K562 (cell line): ENCODE data around the gene RNF168. TPM values are rescaled to one million over a fixed set of nuclear protein-coding genes. Genes with fewer than 3 reads are reported as not detected.
A peak's percentile ranks its signal among the peaks of the same experiment; 100 is the strongest.

ENCODE experiments used
- ATAC-seq: fragments of 200-7000 bp; cut with Tn5 transposase; 3 replicates; pipeline ENCODE4 v1.9.1; 2020; ENCODE audit warnings: moderate library complexity
- BruUV-seq: library from RNA; stranded (reverse); fragments of 400-500 nt; replicated peaks from 2 replicates; lab custom pipeline; 2021; lab: Mats Ljungman, UMichigan
- CTCF ChIA-PET: fragments of 300-600 bp; formaldehyde crosslinking; extraction: SDS; loops from one replicate; lab custom pipeline; 2021; ENCODE audit warnings: low intra/inter-chr PET ratio; lab: Yijun Ruan, JAX
- POLR2A ChIA-PET: fragments of 300-600, 350-650 bp; sonication (Branson Sonifier 250); formaldehyde crosslinking; extraction: SDS; loops from one replicate; lab custom pipeline; 2021; ENCODE audit warnings: antibody characterized with exemption, inconsistent platforms; lab: Yijun Ruan, JAX
- DNase-seq, 4 experiments: peaks; one replicate each; pipeline versions ENCODE4 v3.0.0 to v3.0.0-alpha.2; 2011 to 2018; ENCODE audit warnings: low spot score in 3 of 4, mixed read lengths in 3 of 4; ENCODE audit errors: extremely low read depth in 1 of 4
- FAIRE-seq: peaks from 2 replicates; lab custom pipeline; 2011; peaks lifted over from hg19 to GRCh38; lab: Jason Lieb, UNC
- H2AFZ ChIP-seq: 2 replicates; pipeline ENCODE4 v1.6.0; 2011; ENCODE audit warnings: low read depth, low read length, control low read depth, inconsistent platforms
- H3K27ac ChIP-seq: fragments of 200-600 bp; 3 replicates; pipeline ENCODE4 v1.8.0; 2011; ENCODE audit warnings: low read depth, mild to moderate bottlenecking, control low read depth, inconsistent platforms, low read length, moderate library complexity, mixed read lengths; ENCODE audit errors: extremely low read depth
- H3K27me3 ChIP-seq, 2 experiments: fragments of 300-600 bp in 1 of 2; 2 replicates in 1 of 2; 3 replicates in 1 of 2; pipeline versions ENCODE4 v1.6.0 to v1.8.0; 2011; ENCODE audit warnings: inconsistent platforms in 2 of 2, low read length in 2 of 2, mild to moderate bottlenecking in 1 of 2, mixed read lengths in 1 of 2, moderate library complexity in 1 of 2; ENCODE audit not compliant: control insufficient read depth in 2 of 2, insufficient read depth in 2 of 2
- H3K36me3 ChIP-seq: fragments of 300-600 bp; 3 replicates; pipeline ENCODE4 v1.8.0; 2011; ENCODE audit warnings: mild to moderate bottlenecking, low read length, inconsistent platforms; ENCODE audit not compliant: control insufficient read depth, insufficient read depth
- H3K4me1 ChIP-seq, 2 experiments: fragments of 200-600 bp in 1 of 2; replicated peaks in 1 of 2; 2 replicates in 1 of 2; 3 replicates in 1 of 2; pipeline versions ENCODE4 v1.5.1 to v1.8.0; 2011; ENCODE audit warnings: inconsistent platforms in 2 of 2, low read length in 2 of 2, mild to moderate bottlenecking in 1 of 2, mixed read lengths in 1 of 2, moderate library complexity in 1 of 2; ENCODE audit not compliant: control insufficient read depth in 2 of 2, insufficient read depth in 2 of 2
- H3K4me2 ChIP-seq: 2 replicates; pipeline ENCODE4 v1.6.1; 2011; ENCODE audit warnings: low read length, control low read depth, inconsistent platforms, mixed read lengths; ENCODE audit not compliant: insufficient read depth
- H3K4me3 ChIP-seq: fragments of 200-600 bp; sonication (generic), shearing (Covaris generic); 2 replicates; pipeline ENCODE4 v1.5.1; 2016; ENCODE audit warnings: control low read depth, inconsistent platforms
- H3K79me2 ChIP-seq: fragments of 200-600 bp; 3 replicates; pipeline ENCODE4 v1.8.0; 2011; ENCODE audit warnings: low read length, inconsistent platforms; ENCODE audit not compliant: control insufficient read depth, insufficient read depth
- H3K9ac ChIP-seq, 2 experiments: 2 replicates each; pipeline versions ENCODE4 v1.6.0 to v1.6.1; 2011; ENCODE audit warnings: low read depth in 2 of 2, low read length in 2 of 2, control low read depth in 1 of 2, inconsistent platforms in 1 of 2, mild to moderate bottlenecking in 1 of 2, mixed read lengths in 1 of 2; ENCODE audit not compliant: insufficient read depth in 1 of 2
- H3K9me1 ChIP-seq: one replicate; pipeline ENCODE4 v1.6.0; 2011; ENCODE audit warnings: inconsistent platforms, mild to moderate bottlenecking, low read length, moderate library complexity; ENCODE audit not compliant: control insufficient read depth, insufficient read depth
- H3K9me3 ChIP-seq: replicated peaks from 2 replicates; pipeline ENCODE4 v1.5.1; 2011; ENCODE audit warnings: low read depth, low read length, inconsistent platforms; ENCODE audit not compliant: control insufficient read depth, insufficient read depth
- H4K20me1 ChIP-seq: replicated peaks from 2 replicates; pipeline ENCODE4 v1.6.1; 2011; ENCODE audit warnings: low read length, inconsistent platforms, mixed read lengths; ENCODE audit not compliant: control insufficient read depth, insufficient read depth
- ATF1 ChIP-seq, 2 experiments: fragments of 450-650 bp in 1 of 2; IDR thresholded peaks; 2 replicates each; pipeline ENCODE4 v1.6.1; 2016; ENCODE audit warnings: missing compliant biosample characterization in 1 of 2, missing genetic modification characterization in 1 of 2
- ATF7 ChIP-seq: fragments of 450-650 bp; IDR thresholded peaks from 2 replicates; pipeline ENCODE4 v1.7.1; 2014; ENCODE audit warnings: mild to moderate bottlenecking, moderate library complexity
- FOXA1 ChIP-seq: fragments of 450-650 bp; IDR thresholded peaks from 2 replicates; pipeline ENCODE4 v1.6.1; 2016; ENCODE audit warnings: mild to moderate bottlenecking, borderline replicate concordance
- FOXP1 ChIP-seq: sonication (generic); formaldehyde crosslinking; IDR thresholded peaks from 2 replicates; pipeline ENCODE4 v1.8.0; 2022; ENCODE audit warnings: mild to moderate bottlenecking, missing genetic modification reagents
- GABPA ChIP-seq: fragments of 200-800 bp; sonication (Bioruptor generic); conservative IDR thresholded peaks from 2 replicates; pipeline ENCODE4 v1.6.1; 2016; ENCODE audit warnings: low read depth, missing genetic modification characterization, missing compliant biosample characterization
- JUNB ChIP-seq: fragments of 450-650 bp; formaldehyde crosslinking; conservative IDR thresholded peaks from 2 replicates; pipeline ENCODE4 v1.4.0; 2020; ENCODE audit warnings: mild to moderate bottlenecking
- JUND ChIP-seq, 2 experiments: IDR thresholded peaks; 2 replicates in 1 of 2; 3 replicates in 1 of 2; pipeline ENCODE4 v1.6.1; 2011; ENCODE audit warnings: borderline replicate concordance in 2 of 2, low read depth in 2 of 2, low read length in 2 of 2, improper control_type of control experiment in 1 of 2, missing biosample characterization in 1 of 2, missing genetic modification characterization in 1 of 2, missing genetic modification reagents in 1 of 2
- NCOA2 ChIP-seq, 2 experiments: fragments of 450-650 bp; IDR thresholded peaks; 2 replicates each; pipeline ENCODE4 v1.6.1; 2018; ENCODE audit warnings: mild to moderate bottlenecking in 2 of 2, moderate library complexity in 1 of 2; ENCODE audit not compliant: partially characterized antibody in 2 of 2
- PCBP2 ChIP-seq: fragments of 200-400 bp; formaldehyde crosslinking; IDR thresholded peaks from 2 replicates; pipeline ENCODE4 v1.6.1; 2018; ENCODE audit warnings: low read length, low read depth, mild to moderate bottlenecking, moderate library complexity; ENCODE audit not compliant: poor library complexity, severe bottlenecking
- POLR2AphosphoS5 ChIP-seq: IDR thresholded peaks from 2 replicates; pipeline ENCODE4 v1.6.1; 2011; ENCODE audit warnings: mild to moderate bottlenecking, low read depth, low read length, moderate library complexity; ENCODE audit not compliant: control insufficient read depth, insufficient read depth
- PURB ChIP-seq: sonication (generic); formaldehyde crosslinking; IDR thresholded peaks from 2 replicates; pipeline ENCODE4 v1.9.0; 2021; ENCODE audit warnings: low read depth, mild to moderate bottlenecking, missing genetic modification reagents
- SPI1 ChIP-seq: IDR thresholded peaks from 2 replicates; pipeline ENCODE4 v1.6.1; 2011; ENCODE audit warnings: low read depth, low read length, control low read depth, borderline replicate concordance
- WGBS: fragments of 100-300 bp; shearing (Covaris generic); methylation state at CpG from one replicate; pipeline ENCODE4 v1.1.6; 2016; ENCODE audit warnings: low coverage, mixed read lengths; ENCODE audit not compliant: insufficient coverage; ENCODE audit errors: missing lambda C conversion rate; 5-methylcytosine and 5-hydroxymethylcytosine counted together
- in situ Hi-C: fragments of 300-500 bp; cut with MboI; formaldehyde crosslinking; loops from 4 replicates; pipeline ENCODE4 v1.15.0; 2018; ENCODE audit warnings: inconsistent platforms, mixed read lengths
- intact Hi-C: fragments of 100-400 bp; cut with micrococcal nuclease; formaldehyde crosslinking; loops from 2 replicates; pipeline ENCODE4 v1.14.2; 2022
- polyA plus RNA-seq, 8 experiments: library from polyadenylated mRNA; depleted of rRNA in 4 of 8; stranded (reverse) in 5 of 8; unstranded in 3 of 8; fragments of >200 nt; fragmentation: Nextera tagmentation in 2 of 8; fragmentation: Illumina TruSeq in 1 of 8; extraction: Ambion mirVana in 2 of 8; extraction: Trizol in 1 of 8; gene quantifications; 2 replicates each; pipeline versions ENCODE4 v1.2.1 to v1.2.3, GENCODE V29; 2011 to 2014; ENCODE audit warnings: inconsistent platforms in 1 of 8, missing spikeins in 1 of 8
- total RNA-seq, 7 experiments: library from RNA; depleted of rRNA in 6 of 7; stranded (reverse); fragments of >200 nt in 6 of 7; fragmentation: Illumina TruSeq in 2 of 7; extraction: Trizol in 2 of 7; gene quantifications; 2 replicates each; pipeline versions ENCODE4 v1.2.1 to v1.2.3, GENCODE V29; 2011 to 2021; ENCODE audit warnings: low replicate concordance in 1 of 7
- TF ChIP-seq, protein P1 (sequence below), 2 experiments: fragments of 450-650 bp in 1 of 2; sonication (generic) in 1 of 2; formaldehyde crosslinking in 1 of 2; IDR thresholded peaks in 1 of 2; conservative IDR thresholded peaks in 1 of 2; 2 replicates each; pipeline versions ENCODE4 v1.6.1 to v1.8.1; 2016 to 2023; ENCODE audit warnings: mild to moderate bottlenecking in 2 of 2, moderate library complexity in 2 of 2, inconsistent platforms in 1 of 2, missing genetic modification reagents in 1 of 2
- TF ChIP-seq, protein P2 (sequence below): fragments of 450-650 bp; IDR thresholded peaks from 2 replicates; pipeline ENCODE4 v1.6.1; 2017; ENCODE audit warnings: mild to moderate bottlenecking, moderate library complexity
- TF ChIP-seq, protein P3 (sequence below): sonication (generic); formaldehyde crosslinking; IDR thresholded peaks from 2 replicates; pipeline ENCODE4 v1.8.0; 2022; ENCODE audit warnings: mild to moderate bottlenecking, missing genetic modification reagents

The RNF168 gene
- total and polyA plus RNA-seq, 9 of the 15 experiments (the other 6 are each of a cell fraction or from before 2014, with no cell fraction given): 6.0 to 32.1 (median 16.6) TPM

DNA sequence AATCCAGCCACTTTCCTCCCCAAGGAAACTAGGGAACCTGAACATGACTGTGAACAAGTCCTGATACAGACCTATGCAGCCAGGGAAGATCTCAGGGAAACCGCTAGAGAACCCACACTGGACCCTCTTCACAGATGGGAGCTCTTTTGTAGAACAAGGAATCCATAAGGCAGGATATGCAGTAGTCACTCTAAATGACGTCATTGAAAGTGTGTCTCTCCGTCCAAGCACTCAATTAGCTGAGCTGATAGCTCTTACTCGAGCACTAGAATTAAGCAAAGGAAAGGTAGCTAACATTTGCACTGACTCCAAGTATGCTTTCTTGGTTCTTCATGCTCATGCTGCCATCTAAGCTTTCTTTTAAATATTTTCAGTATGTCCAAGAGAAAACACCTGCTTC lies 21.6 kb upstream of the RNF168 start:
- ChIA-PET CTCF (interaction anchor here (1.3 to 2.0 kb wide), 2 partner anchors 160 to 445 kb away, joined by 5 to 8 read pairs; no protein-coding TSS in a partner anchor), POLR2A (no interaction called here)
- BruUV-seq: no TSS peak
- Histone ChIP-seq H2AFZ (peak overlapping the region; percentile 71), H3K4me2 (no peak overlapping the region), H3K9me1 (no peaks in the 10 kb centered on the region), H3K36me3 (no peaks in the 10 kb centered on the region), H3K4me3 (no peak overlapping the region), H3K27ac (no peak overlapping the region), H3K79me2 (no peaks in the 10 kb centered on the region), H4K20me1 (no peaks in the 10 kb centered on the region), H3K27me3 (no peaks in the 10 kb centered on the region), H3K4me1 (peaks cover 16 to 20% of the 10 kb centered on the region in 2 experiments), H3K9me3 (no peaks in the 10 kb centered on the region), H3K9ac (no peak overlapping the region)
- WGBS: 29% methylated on average over 4 of the region's 4 CpGs
- FAIRE-seq (no peak), DNase-seq (no peak), ATAC-seq (no peak)
- in situ Hi-C loops (no loop called here), intact Hi-C loops (loop anchor here (2.0 to 10.0 kb wide), 4 partner anchors 42 to 660 kb away; partner anchors contain the start of genes FBXO45, NCBP2 and WDR53)
- TF ChIP-seq FOXA1 (no peak), NCOA2 (IDR thresholded peaks at IDR 0.05; ENCODE audit: partially characterized antibody in 2 of 2) (no peak), SPI1 (no peak), PURB (CRISPR knock-in tag) (no peak), PCBP2 (no peak), GABPA (tag) (no peak), JUNB (CRISPR knock-in tag) (peak; percentile 54; the same call in 1 of the 2 replicates), ATF1 (CRISPR knock-in tag; IDR thresholded peaks at IDR 0.05) (no peak), ATF1 (tag; IDR thresholded peaks at IDR 0.05) (peak; percentile 20; the same call in 1 of the 2 replicates), JUND (IDR thresholded peaks at IDR 0.05; ENCODE audit: borderline replicate concordance, low read depth, low read length) (peak; percentile 59; the same call in 1 of the 2 replicates), JUND (tag; IDR thresholded peaks at IDR 0.05; ENCODE audit: borderline replicate concordance, low read depth, low read length) (peak; percentile 50; the same call in 1 of the 3 replicates), ATF7 (peak; percentile 94), POLR2AphosphoS5 (no peak), FOXP1 (CRISPR knock-in tag) (no peak)
- TF ChIP-seq, protein P1, sequence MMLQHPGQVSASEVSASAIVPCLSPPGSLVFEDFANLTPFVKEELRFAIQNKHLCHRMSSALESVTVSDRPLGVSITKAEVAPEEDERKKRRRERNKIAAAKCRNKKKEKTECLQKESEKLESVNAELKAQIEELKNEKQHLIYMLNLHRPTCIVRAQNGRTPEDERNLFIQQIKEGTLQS (IDR thresholded peaks at IDR 0.05): peak; percentile 92
- TF ChIP-seq, protein P1 (CRISPR knock-in tag; conservative IDR thresholded peaks at IDR 0.05): no peak
- TF ChIP-seq, protein P2, sequence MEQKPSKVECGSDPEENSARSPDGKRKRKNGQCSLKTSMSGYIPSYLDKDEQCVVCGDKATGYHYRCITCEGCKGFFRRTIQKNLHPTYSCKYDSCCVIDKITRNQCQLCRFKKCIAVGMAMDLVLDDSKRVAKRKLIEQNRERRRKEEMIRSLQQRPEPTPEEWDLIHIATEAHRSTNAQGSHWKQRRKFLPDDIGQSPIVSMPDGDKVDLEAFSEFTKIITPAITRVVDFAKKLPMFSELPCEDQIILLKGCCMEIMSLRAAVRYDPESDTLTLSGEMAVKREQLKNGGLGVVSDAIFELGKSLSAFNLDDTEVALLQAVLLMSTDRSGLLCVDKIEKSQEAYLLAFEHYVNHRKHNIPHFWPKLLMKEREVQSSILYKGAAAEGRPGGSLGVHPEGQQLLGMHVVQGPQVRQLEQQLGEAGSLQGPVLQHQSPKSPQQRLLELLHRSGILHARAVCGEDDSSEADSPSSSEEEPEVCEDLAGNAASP: no peak
- TF ChIP-seq, protein P3, sequence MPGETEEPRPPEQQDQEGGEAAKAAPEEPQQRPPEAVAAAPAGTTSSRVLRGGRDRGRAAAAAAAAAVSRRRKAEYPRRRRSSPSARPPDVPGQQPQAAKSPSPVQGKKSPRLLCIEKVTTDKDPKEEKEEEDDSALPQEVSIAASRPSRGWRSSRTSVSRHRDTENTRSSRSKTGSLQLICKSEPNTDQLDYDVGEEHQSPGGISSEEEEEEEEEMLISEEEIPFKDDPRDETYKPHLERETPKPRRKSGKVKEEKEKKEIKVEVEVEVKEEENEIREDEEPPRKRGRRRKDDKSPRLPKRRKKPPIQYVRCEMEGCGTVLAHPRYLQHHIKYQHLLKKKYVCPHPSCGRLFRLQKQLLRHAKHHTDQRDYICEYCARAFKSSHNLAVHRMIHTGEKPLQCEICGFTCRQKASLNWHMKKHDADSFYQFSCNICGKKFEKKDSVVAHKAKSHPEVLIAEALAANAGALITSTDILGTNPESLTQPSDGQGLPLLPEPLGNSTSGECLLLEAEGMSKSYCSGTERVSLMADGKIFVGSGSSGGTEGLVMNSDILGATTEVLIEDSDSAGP: no peak
